NB4 (cell line): ENCODE data around the gene PPP1CB.

Source experiments
- DNase-seq: peaks from one replicate; pipeline ENCODE4 v3.0.0; 2010; ENCODE audit warnings: low read depth
- H3K4me3 ChIP-seq: one replicate; pipeline ENCODE4 v1.5.1; 2011; ENCODE audit warnings: mild to moderate bottlenecking, low read depth, low read length, moderate library complexity
- MYC ChIP-seq: IDR thresholded peaks from 2 replicates; pipeline ENCODE4 v1.6.1; 2011; ENCODE audit warnings: low read depth, low read length
- POLR2A ChIP-seq: IDR thresholded peaks from 2 replicates; pipeline ENCODE4 v1.6.1; 2011; ENCODE audit warnings: mild to moderate bottlenecking; ENCODE audit not compliant: insufficient read length; ENCODE audit errors: extremely low read depth
- TF ChIP-seq, protein P1 (sequence below): IDR thresholded peaks from 2 replicates; pipeline ENCODE4 v1.6.1; 2011; ENCODE audit warnings: low read depth, low read length
- TF ChIP-seq, protein P2 (sequence below): IDR thresholded peaks from one replicate; pipeline ENCODE4 v1.5.1; 2012; ENCODE audit warnings: low read depth, low read length

The PPP1CB gene

DNA sequence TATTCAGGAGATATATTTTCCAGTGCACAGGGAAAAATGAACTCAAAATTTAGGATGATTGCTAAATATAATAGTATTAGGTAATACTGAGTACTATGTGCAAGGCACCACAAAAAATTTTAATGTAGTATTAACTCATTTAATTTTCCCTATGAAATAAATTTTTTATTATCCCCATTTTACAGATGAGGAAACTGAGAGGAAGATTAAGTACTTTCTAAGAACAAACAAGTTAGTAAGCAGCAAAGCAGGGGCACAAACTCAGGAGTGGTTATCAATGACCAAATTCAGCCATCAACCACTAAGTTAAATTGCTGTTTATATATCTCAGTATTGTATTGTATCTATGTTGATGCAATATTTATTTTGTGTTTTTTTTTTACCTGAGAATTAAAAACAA is 73.2 kb downstream of the PPP1CB start:
- no peak for TF ChIP-seq POLR2A
- TF ChIP-seq, protein P1, sequence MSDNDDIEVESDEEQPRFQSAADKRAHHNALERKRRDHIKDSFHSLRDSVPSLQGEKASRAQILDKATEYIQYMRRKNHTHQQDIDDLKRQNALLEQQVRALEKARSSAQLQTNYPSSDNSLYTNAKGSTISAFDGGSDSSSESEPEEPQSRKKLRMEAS, result no peak
- no peak for TF ChIP-seq MYC
- TF ChIP-seq, protein P2, sequence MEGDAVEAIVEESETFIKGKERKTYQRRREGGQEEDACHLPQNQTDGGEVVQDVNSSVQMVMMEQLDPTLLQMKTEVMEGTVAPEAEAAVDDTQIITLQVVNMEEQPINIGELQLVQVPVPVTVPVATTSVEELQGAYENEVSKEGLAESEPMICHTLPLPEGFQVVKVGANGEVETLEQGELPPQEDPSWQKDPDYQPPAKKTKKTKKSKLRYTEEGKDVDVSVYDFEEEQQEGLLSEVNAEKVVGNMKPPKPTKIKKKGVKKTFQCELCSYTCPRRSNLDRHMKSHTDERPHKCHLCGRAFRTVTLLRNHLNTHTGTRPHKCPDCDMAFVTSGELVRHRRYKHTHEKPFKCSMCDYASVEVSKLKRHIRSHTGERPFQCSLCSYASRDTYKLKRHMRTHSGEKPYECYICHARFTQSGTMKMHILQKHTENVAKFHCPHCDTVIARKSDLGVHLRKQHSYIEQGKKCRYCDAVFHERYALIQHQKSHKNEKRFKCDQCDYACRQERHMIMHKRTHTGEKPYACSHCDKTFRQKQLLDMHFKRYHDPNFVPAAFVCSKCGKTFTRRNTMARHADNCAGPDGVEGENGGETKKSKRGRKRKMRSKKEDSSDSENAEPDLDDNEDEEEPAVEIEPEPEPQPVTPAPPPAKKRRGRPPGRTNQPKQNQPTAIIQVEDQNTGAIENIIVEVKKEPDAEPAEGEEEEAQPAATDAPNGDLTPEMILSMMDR, result no peak
- DNase-seq, result no peak
- H3K4me3 ChIP-seq, result no peak overlapping the region

DNA sequence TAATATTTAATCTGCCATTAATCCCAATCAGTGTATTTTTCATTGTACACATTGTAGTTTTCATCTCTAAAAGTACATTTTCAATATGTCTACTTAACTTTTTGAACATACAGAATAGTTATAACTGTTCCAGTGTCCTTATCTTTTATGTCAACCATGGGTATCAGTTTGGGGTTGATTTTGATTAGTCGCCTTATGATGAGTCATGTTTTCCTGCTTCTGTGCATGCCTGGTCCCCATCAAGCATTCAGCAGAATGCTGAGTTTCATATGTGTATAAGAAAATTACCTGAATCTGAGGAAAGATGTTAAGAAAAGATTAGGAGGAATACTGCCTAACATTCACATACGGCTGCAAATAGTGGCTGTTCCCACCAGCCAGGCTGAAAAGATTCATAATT is 76.8 kb downstream of the PPP1CB start:
- TF ChIP-seq, protein P2, result no peak
- no peak for TF ChIP-seq POLR2A
- TF ChIP-seq, protein P1, result no peak
- no peak for TF ChIP-seq MYC
- DNase-seq, result peak; percentile 31
- no peak overlapping the region for H3K4me3 ChIP-seq

DNA sequence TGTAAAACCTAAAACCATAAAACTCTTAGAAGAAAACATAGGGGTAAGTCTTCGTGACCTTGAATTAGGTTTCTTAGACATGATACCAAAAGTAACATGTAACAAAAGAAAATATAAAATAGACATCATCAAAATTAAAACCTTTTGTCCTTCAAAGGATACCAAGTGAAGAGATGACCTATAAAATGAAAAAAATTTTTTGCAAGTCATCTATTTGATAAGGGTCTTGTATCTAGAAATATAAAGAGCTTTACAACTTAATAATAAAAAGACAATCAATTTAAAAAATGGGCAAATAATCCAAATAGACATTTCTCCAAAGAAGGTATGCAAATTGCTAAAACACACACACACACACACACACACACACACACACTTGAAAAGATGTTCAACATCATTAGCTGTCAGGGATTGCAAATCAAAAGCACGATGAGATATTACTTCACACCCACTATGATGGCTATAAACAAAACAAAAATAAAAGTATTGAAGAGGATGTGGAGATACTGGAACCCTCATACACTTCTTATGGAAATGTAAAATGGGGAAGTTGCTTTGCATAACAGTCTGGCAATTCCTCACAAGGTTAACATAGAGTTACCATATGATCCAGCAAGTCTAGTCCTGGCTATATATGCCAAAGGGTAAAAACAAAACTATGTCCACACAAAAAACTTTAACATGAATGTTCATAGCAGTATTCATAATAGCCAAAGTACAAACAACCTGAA is 82.3 kb downstream of the PPP1CB start:
- no peak overlapping the region for H3K4me3 ChIP-seq
- TF ChIP-seq, protein P2, result no peak
- TF ChIP-seq, protein P1, result no peak
- TF ChIP-seq POLR2A (no peak), MYC (no peak)
- peak; percentile 36 for DNase-seq

DNA sequence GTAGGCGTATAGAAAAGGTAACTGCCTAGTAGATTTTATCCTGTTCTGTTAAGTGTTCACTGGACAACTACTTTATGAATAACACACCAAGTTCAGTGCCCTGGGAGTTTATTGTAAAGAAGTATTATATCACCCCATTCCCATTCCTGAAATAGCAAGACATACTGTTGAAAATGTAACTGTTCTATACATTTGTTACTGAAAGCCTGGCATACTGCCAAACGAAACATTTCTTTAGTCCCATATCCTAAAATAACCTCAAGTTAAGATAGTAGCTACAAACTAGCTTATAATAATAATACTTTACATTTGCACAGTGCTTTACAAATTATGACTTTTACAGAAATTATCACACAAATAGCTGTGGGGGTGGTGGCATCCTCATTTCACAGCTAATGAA is 84.2 kb downstream of the PPP1CB start:
- no peak overlapping the region for H3K4me3 ChIP-seq
- TF ChIP-seq POLR2A, result no peak
- TF ChIP-seq, protein P2, result no peak
- TF ChIP-seq, protein P1, result no peak
- no peak for TF ChIP-seq MYC
- DNase-seq, result no peak

DNA sequence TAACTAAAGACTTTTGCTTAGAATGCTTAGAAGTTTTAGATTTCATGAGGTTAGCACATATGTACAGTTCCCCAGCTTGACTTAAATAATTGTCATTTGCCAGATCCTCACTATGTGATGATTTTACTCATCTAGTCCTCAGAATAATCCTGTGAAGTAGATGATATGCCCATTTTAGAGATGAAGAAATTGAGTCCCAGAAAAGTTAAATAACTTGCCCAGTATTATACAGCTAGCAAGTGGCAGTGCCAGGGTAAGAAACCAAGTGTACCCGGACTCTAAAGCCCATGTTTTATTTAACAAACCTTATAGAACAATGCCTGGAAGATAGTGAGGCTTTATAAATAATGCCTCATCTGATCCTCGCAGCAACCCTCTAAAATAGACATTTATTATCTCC is 87.3 kb downstream of the PPP1CB start:
- TF ChIP-seq, protein P1, result no peak
- TF ChIP-seq, protein P2, result no peak
- TF ChIP-seq POLR2A, result no peak
- no peak for TF ChIP-seq MYC
- H3K4me3 ChIP-seq, result no peak overlapping the region
- DNase-seq, result no peak
